AG09319 (cell line): ENCODE measurements around the gene NLRP1.
A peak's percentile ranks its signal among the peaks of the same experiment; 100 is the strongest.

ENCODE experiments used
- DNase-seq: peaks from one replicate; pipeline ENCODE4 v3.0.0-alpha.2; 2010; ENCODE audit warnings: low read depth; ENCODE audit errors: extremely low read depth
- TF ChIP-seq, protein P1 (sequence below): IDR thresholded peaks from 2 replicates; pipeline ENCODE4 v1.5.1; 2011; ENCODE audit warnings: low read depth, mild to moderate bottlenecking, inconsistent platforms, low read length, moderate library complexity

Gene NLRP1

DNA sequence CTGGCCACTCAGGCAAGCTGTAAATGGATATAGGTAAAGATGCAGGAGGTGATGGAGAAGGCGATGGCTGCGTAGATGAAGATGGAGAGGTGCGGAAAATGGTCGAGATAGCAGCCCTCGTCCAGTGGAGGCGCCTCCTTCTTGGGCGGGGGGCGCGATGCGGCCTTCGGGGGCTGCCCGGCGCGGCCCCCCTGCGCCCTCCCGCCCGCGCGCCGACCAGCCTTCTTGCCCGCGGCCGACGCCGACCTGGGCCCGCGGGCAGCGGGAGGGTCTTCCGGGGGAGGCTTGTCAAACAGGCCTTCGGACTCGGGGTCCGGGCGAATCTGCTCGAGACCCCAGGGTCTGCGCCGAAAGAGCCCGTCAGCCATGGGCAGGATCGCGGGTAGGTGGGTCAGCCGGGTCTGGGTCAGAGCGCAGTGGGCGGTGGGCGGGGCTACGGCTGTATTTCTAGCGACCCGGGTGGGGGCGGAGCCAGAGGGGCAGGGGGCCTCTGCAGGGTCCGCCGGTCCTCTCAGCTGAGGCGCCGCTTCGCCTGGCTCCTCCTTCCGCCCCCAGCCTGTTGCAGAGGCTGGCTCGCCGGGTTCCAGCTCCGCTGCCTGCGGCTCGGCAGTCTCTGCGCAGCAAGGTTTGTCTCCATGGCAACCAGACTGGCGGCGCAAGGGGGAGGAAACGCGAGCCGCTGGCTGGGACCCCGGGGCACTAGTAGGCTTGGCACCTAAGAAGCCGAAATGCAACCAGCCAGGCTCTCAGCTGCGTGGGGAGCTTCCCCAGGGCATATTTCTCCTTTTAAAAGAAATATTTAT, 83.5 kb downstream of the NLRP1 start:
- TF ChIP-seq, protein P1, sequence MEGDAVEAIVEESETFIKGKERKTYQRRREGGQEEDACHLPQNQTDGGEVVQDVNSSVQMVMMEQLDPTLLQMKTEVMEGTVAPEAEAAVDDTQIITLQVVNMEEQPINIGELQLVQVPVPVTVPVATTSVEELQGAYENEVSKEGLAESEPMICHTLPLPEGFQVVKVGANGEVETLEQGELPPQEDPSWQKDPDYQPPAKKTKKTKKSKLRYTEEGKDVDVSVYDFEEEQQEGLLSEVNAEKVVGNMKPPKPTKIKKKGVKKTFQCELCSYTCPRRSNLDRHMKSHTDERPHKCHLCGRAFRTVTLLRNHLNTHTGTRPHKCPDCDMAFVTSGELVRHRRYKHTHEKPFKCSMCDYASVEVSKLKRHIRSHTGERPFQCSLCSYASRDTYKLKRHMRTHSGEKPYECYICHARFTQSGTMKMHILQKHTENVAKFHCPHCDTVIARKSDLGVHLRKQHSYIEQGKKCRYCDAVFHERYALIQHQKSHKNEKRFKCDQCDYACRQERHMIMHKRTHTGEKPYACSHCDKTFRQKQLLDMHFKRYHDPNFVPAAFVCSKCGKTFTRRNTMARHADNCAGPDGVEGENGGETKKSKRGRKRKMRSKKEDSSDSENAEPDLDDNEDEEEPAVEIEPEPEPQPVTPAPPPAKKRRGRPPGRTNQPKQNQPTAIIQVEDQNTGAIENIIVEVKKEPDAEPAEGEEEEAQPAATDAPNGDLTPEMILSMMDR, result no peak
- peak; percentile 61 for DNase-seq

DNA sequence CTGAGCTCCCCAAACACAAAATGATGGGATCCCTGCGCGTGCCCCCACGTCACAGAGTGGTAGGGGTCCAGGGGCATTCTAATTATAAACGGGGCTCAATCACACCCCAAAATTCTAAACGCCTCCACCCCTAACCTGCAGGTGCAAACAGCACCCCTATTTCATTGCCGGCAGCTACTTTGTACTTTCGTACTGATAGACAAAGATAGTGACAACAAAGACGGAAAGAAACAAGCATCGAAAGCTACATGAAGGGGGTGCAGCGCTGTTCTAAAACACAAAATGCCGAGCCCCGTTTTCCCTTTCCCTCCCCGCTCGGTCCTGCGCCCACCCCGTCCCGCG, 84.1 kb downstream of the NLRP1 start:
- TF ChIP-seq, protein P1, result no peak
- DNase-seq, result no peak

DNA sequence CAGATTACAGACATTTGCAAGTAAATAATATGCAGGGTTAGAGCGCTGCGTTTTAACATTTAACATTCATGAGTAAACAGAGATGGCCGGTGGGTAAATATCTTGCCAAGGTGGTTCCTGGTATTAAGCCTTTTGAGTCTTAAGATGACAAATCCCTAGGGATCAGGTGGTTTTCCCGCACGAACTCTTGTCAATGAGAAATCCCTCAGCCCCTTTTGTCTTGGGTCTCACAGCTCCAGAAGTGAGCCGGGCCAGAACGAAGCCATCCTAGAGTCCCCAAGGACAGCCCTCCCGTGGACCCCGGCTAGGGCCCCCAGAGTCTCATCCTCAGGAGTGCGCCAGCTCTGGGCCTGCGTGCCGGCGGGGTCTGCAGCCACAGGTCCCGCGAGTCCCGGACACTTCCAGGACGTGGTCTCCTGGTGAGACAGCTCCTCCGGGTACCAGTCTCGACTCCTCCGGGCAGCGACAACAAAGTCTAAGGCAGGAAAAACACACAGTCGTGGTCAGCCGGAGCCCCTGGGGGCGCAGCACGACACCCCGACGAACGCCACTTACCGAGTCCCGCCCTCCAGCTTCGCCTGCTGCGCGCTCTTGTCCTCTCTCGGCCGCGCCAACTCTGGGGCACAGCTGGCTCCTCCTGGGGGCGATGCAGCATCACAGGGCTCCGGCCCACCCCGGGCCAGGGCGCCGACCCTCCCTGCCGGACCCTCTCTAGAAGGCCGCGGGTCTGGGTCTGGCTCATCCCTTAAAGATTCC, 84.7 kb downstream of the NLRP1 start:
- TF ChIP-seq, protein P1, result peak; percentile 1; the same call in 1 of the 2 replicates
- no peak for DNase-seq

GRCh38 chr17:5492970-5493369, 91.3 kb downstream of the NLRP1 start:
- DNase-seq, result no peak
- TF ChIP-seq, protein P1, result no peak

- no peak for DNase-seq
- TF ChIP-seq, protein P1, result no peak
Observed at GRCh38 chr17:5488752-5489151, 95.6 kb downstream of the NLRP1 start.

- DNase-seq, result peak; percentile 98
- TF ChIP-seq, protein P1, result no peak
Observed at GRCh38 chr17:5486206-5487124, 97.8 kb downstream of the NLRP1 start, which contains the start of gene MIS12. Gene MIS12 (plus strand): TSS chr17:5486566. CDS start chr17:5488863, 2,297 bp downstream.
